Measurements from ENCODE around the gene STARD10. TPM values are rescaled to one million over a fixed set of nuclear protein-coding genes. Genes with fewer than 3 reads are reported as not detected.

STARD10 gene
- polyA plus RNA-seq, 2 of the 4 experiments (the other 2 are of a cell fraction): 21.2 to 23.2 TPM

- no peak for DNase-seq (ENCODE audit: low read depth in 1 of 2, low spot score in 1 of 2)
- no peak overlapping the region for H3K27ac ChIP-seq
- TF ChIP-seq TFCP2L1 (CRISPR knock-in tag; IDR thresholded peaks at IDR 0.05) (no peak), ESRRA (IDR thresholded peaks at IDR 0.05; ENCODE audit: borderline replicate concordance, low read length) (no peak), ZFP36 (IDR thresholded peaks at IDR 0.05; ENCODE audit: borderline replicate concordance, partially characterized antibody) (no peak), EP300 (IDR thresholded peaks at IDR 0.05) (no peak), NR3C1 (IDR thresholded peaks at IDR 0.05) (no peak), POLR2AphosphoS2 (conservative IDR thresholded peaks at IDR 0.05; ENCODE audit: low read length) (no peak), HOXA7 (CRISPR knock-in tag; IDR thresholded peaks at IDR 0.05) (no peak), POLR2A (IDR thresholded peaks at IDR 0.05; ENCODE audit: low read length) (no peak), KDM5A (IDR thresholded peaks at IDR 0.05) (no peak), RAD21 (conservative IDR thresholded peaks at IDR 0.05 in 1 of 2, IDR thresholded peaks at IDR 0.05 in 1 of 2) (no peak), EHF (CRISPR knock-in tag; IDR thresholded peaks at IDR 0.05) (no peak), JUNB (IDR thresholded peaks at IDR 0.05) (no peak), NFE2L2 (conservative IDR thresholded peaks at IDR 0.05; ENCODE audit: low read length) (no peak)
- H3K4me2 ChIP-seq: no peak overlapping the region
- no peak for FAIRE-seq
- POLR2A ChIA-PET: no interaction called here
- CTCF ChIA-PET: interaction anchor here (0.6 to 6.1 kb wide), 7 partner anchors 12 to 492 kb away, joined by 3 to 28 read pairs (median 4); partner anchors contain the start of gene STARD10
- H3K9me3 ChIP-seq: no peaks in the 10 kb centered on the region
- H3K4me1 ChIP-seq: peaks cover 15% of the 10 kb centered on the region
- H3K4me3 ChIP-seq: no peak overlapping the region
- ATAC-seq: no peak
- WGBS (ENCODE audit: missing lambda C conversion rate): 77% methylated on average over 4 of the region's 4 CpGs
These were observed 25.1 kb upstream of the STARD10 start for GRCh38 chr11:72818971-72819370.

GRCh38 chr11:72817966-72818365 is 24.1 kb upstream of the STARD10 start:
- POLR2A ChIA-PET: no interaction called here
- H3K4me3 ChIP-seq: no peak overlapping the region
- FAIRE-seq: no peak
- no peak overlapping the region for H3K4me2 ChIP-seq
- no peak for ATAC-seq
- TF ChIP-seq TP53 (CRISPR knock-in tag; IDR thresholded peaks at IDR 0.05) (no peak), SREBF2 (IDR thresholded peaks at IDR 0.05) (no peak), MYC (IDR thresholded peaks at IDR 0.05; ENCODE audit: borderline replicate concordance, low read length) (no peak), POLR2AphosphoS2 (conservative IDR thresholded peaks at IDR 0.05; ENCODE audit: low read length) (no peak)
- DNase-seq (ENCODE audit: low read depth in 1 of 2, low spot score in 1 of 2): no peak
- H3K27ac ChIP-seq: no peak overlapping the region
- H3K4me1 ChIP-seq: peaks cover 20% of the 10 kb centered on the region
- 93% methylated on average over 4 of the region's 4 CpGs for WGBS (ENCODE audit: missing lambda C conversion rate)
- CTCF ChIA-PET: interaction anchor here (1.8 to 6.1 kb wide), 3 partner anchors 13 to 93 kb away, joined by 12 to 28 read pairs (median 20); partner anchors contain the start of gene STARD10
- H3K9me3 ChIP-seq: no peaks in the 10 kb centered on the region

GRCh38 chr11:72816404-72816990 is 22.6 kb upstream of the STARD10 start:
- Histone ChIP-seq H3K4me1 (peaks cover 28% of the 10 kb centered on the region), H3K27ac (no peak overlapping the region), H3K9me3 (no peaks in the 10 kb centered on the region), H3K4me3 (no peak overlapping the region), H3K4me2 (no peak overlapping the region)
- TF ChIP-seq FOSB (CRISPR knock-in tag; IDR thresholded peaks at IDR 0.05) (no peak), MAFK (IDR thresholded peaks at IDR 0.05; ENCODE audit: partially characterized antibody) (no peak), CHD2 (IDR thresholded peaks at IDR 0.05; ENCODE audit: low read length, partially characterized antibody) (no peak), NFE2L2 (conservative IDR thresholded peaks at IDR 0.05; ENCODE audit: low read length) (no peak), MAZ (IDR thresholded peaks at IDR 0.05; ENCODE audit: borderline replicate concordance, low read depth, low read length) (no peak)
- 98% methylated on average over 4 of the region's 7 CpGs for WGBS (ENCODE audit: missing lambda C conversion rate)
- ChIA-PET POLR2A (no interaction called here), CTCF (interaction anchor here (1.5 to 6.1 kb wide), 5 partner anchors 13 to 361 kb away, joined by 3 to 28 read pairs (median 10); partner anchors contain the start of gene STARD10)
- FAIRE-seq: no peak
- DNase-seq (ENCODE audit: low read depth in 1 of 2, low spot score in 1 of 2): no peak
- no peak for ATAC-seq

- H3K4me1 ChIP-seq: peaks cover 22% of the 10 kb centered on the region
- peak overlapping the region; percentile 78 to 95 for H3K27ac ChIP-seq
- ChIA-PET CTCF (interaction anchor here (0.6 to 6.1 kb wide), 7 partner anchors 14 to 520 kb away, joined by 3 to 28 read pairs (median 9); partner anchors contain the start of gene STARD10), POLR2A (no interaction called here)
- ATAC-seq: no peak
- WGBS (ENCODE audit: missing lambda C conversion rate): 46% methylated on average over 8 of the region's 13 CpGs
- H3K4me2 ChIP-seq: peak overlapping the region; percentile 93
- no peaks in the 10 kb centered on the region for H3K9me3 ChIP-seq
- peak overlapping the region; percentile 58 for H3K4me3 ChIP-seq
- no peak for FAIRE-seq
- DNase-seq (ENCODE audit: low read depth in 1 of 2, low spot score in 1 of 2): no peak
- no peak for TF ChIP-seq FOXS1 (CRISPR knock-in tag; IDR thresholded peaks at IDR 0.05)
- no peak for TF ChIP-seq HOXB5 (CRISPR knock-in tag; IDR thresholded peaks at IDR 0.05)
- no peak for TF ChIP-seq NR3C1 (IDR thresholded peaks at IDR 0.05)
- no peak for TF ChIP-seq PHF8 (IDR thresholded peaks at IDR 0.05; ENCODE audit: borderline replicate concordance, low read depth)
- no peak for TF ChIP-seq HEYL (CRISPR knock-in tag; IDR thresholded peaks at IDR 0.05)
- TF ChIP-seq USF2 (IDR thresholded peaks at IDR 0.05): no peak
- TF ChIP-seq CTCF (IDR thresholded peaks at IDR 0.05): no peak
- no peak for TF ChIP-seq SMC3 (IDR thresholded peaks at IDR 0.05)
- TF ChIP-seq HOXB13 (CRISPR knock-in tag; IDR thresholded peaks at IDR 0.05; ENCODE audit: low read depth): no peak
- TF ChIP-seq HOXA7 (CRISPR knock-in tag; IDR thresholded peaks at IDR 0.05): no peak
- no peak for TF ChIP-seq EHMT2 (IDR thresholded peaks at IDR 0.05; ENCODE audit: low read depth)
- TF ChIP-seq E2F6 (IDR thresholded peaks at IDR 0.05; ENCODE audit: borderline replicate concordance, low read depth): no peak
These were observed 21.3 kb upstream of the STARD10 start for GRCh38 chr11:72815110-72815618.
